AG10803 (cell line): ENCODE data around the gene NPTXR.

Experiments used
- DNase-seq: peaks from one replicate; pipeline ENCODE4 v3.0.0; 2010; ENCODE audit warnings: low read depth
- H3K4me3 ChIP-seq: 2 replicates; pipeline ENCODE4 v1.5.1; 2011; ENCODE audit warnings: mild to moderate bottlenecking, low read length, control low read depth
- CTCF ChIP-seq: conservative IDR thresholded peaks from 2 replicates; pipeline ENCODE4 v1.5.1; 2011; ENCODE audit warnings: mild to moderate bottlenecking, low read length, control low read depth, inconsistent platforms

Gene NPTXR

DNA sequence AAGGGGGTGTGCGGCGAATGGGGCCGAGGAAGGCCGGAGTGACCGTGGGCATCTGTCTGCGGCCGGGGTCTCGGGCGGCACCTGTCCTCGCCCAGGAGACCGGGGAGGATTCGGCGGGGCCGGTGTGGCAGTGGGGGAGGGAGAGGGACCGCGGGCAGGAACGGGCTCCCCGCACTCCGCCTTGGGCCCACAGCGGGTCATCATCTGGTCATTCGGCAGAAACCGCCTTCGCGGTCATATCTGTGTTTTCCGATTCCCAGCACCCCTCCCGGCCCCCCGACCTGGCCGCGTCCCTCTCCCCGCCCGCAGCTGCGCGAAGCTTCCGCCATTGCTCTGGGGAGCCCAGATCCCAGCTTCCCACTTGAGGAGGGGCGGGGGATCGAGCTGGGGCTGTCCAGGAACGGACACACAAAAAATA is 29.0 kb upstream of the NPTXR start:
- peak overlapping the region; percentile 74 for H3K4me3 ChIP-seq
- peak; percentile 49 for DNase-seq
- TF ChIP-seq CTCF, result no peak

- no peak for TF ChIP-seq CTCF
Measured at GRCh38 chr22:38872172-38872830, 28.5 kb upstream of the NPTXR start, which contains the start of gene CBX6. TSS of gene CBX6 (minus strand) at chr22:38872216. CDS start at chr22:38872190, 26 bp downstream.

GRCh38 chr22:38871360-38872171 is 27.7 kb upstream of the NPTXR start:
- no peak for TF ChIP-seq CTCF
- DNase-seq, result peak; percentile 7

More at GRCh38 chr22:38872172-38872830, 28.5 kb upstream of the NPTXR start, which contains the start of gene CBX6:
- peak within 1 kb of the TSS; percentile 77 for H3K4me3 ChIP-seq
- DNase-seq, result peak; percentile 91

GRCh38 chr22:38870791-38871359 is 27.0 kb upstream of the NPTXR start:
- no peak for DNase-seq
- no peak for TF ChIP-seq CTCF
- H3K4me3 ChIP-seq, result peak overlapping the region; percentile 77

More at GRCh38 chr22:38871360-38872171, 27.7 kb upstream of the NPTXR start:
- peak overlapping the region; percentile 77 for H3K4me3 ChIP-seq

GRCh38 chr22:38870312-38870741 is 26.5 kb upstream of the NPTXR start:
- H3K4me3 ChIP-seq, result peak overlapping the region; percentile 77
- DNase-seq, result peak; percentile 78

GRCh38 chr22:38869663-38870062 is 25.8 kb upstream of the NPTXR start:
- no peak for DNase-seq
- no peak overlapping the region for H3K4me3 ChIP-seq
- TF ChIP-seq CTCF, result no peak

More at GRCh38 chr22:38870312-38870741, 26.5 kb upstream of the NPTXR start:
- peak; percentile 97 for TF ChIP-seq CTCF
